Measurements from ENCODE around the gene MGST2. TPM values are rescaled to one million over a fixed set of nuclear protein-coding genes. Genes with fewer than 3 reads are reported as not detected.

MGST2 gene
- total and polyA plus RNA-seq, 10 of the 15 experiments (the other 5 are each of a cell fraction or from before 2014, with no cell fraction given): 19.0 to 50.1 (median 30.6) TPM

GRCh38 chr4:139753686-139754085 lies 88.1 kb downstream of the MGST2 start:
- no TSS peak for BruUV-seq (replicated peaks)
- POLR2A ChIA-PET: no interaction called here
- CTCF ChIA-PET: no interaction called here
- Histone ChIP-seq H3K4me3 (no peak overlapping the region), H3K9me3 (replicated peaks; ENCODE audit: control insufficient read depth, insufficient read depth, low read length) (no peaks in the 10 kb centered on the region), H2AFZ (ENCODE audit: control insufficient read depth, low read depth, low read length) (no peak overlapping the region), H4K20me1 (ENCODE audit: control insufficient read depth, insufficient read depth) (no peaks in the 10 kb centered on the region), H3K9ac (ENCODE audit: control insufficient read depth, insufficient read depth, low read length) (no peak overlapping the region), H3K4me1 (ENCODE audit: control insufficient read depth, insufficient read depth, low read length) (no peaks in the 10 kb centered on the region), H3K79me2 (ENCODE audit: control insufficient read depth, insufficient read depth, low read length) (no peaks in the 10 kb centered on the region), H3K36me3 (ENCODE audit: control insufficient read depth in 2 of 2, insufficient read depth in 2 of 2, low read length in 1 of 2) (no peaks in the 10 kb centered on the region), H3K27me3 (replicated peaks in 1 of 2; ENCODE audit: control insufficient read depth in 2 of 2, insufficient read depth in 2 of 2, low read length in 1 of 2) (peaks cover 0 to 3% of the 10 kb centered on the region in 2 experiments; a peak in 2 of 4 replicates), H3K4me2 (ENCODE audit: control insufficient read depth, insufficient read depth) (no peak overlapping the region), H3K27ac (ENCODE audit: control insufficient read depth, insufficient read depth) (no peak overlapping the region)
- FAIRE-seq (no peak), ATAC-seq (no peak), DNase-seq (ENCODE audit: low read depth, low spot score) (no peak)
- intact Hi-C loops (cut with micrococcal nuclease; ENCODE audit: unreplicated experiment): no loop called here
- TF ChIP-seq E2F4 (IDR thresholded peaks at IDR 0.05; ENCODE audit: low read depth, low read length): no peak
- WGBS (ENCODE audit: insufficient coverage, insufficient replicate concordance, low lambda C conversion rate, missing lambda C conversion rate): 43% methylated on average over 3 of the region's 3 CpGs
- RAD21 ChIA-PET (ENCODE audit: unreplicated experiment): no interaction called here
- in situ Hi-C loops (cut with MboI): no loop called here
- SMC1A ChIA-PET (ENCODE audit: uncharacterized antibody, unreplicated experiment): no interaction called here

Other genes starting within 250 kb of the MGST2 start
- gene RAB33B, start 211.7 kb upstream of the MGST2 start, total RNA-seq (2014; rRNA removed): 7.8 and 9.0 TPM in 2 replicates
- gene RAB33B, start 211.7 kb upstream of the MGST2 start, total RNA-seq (2014; rRNA removed; fragmentation: Illumina TruSeq; extraction: Trizol): 7.5 and 7.8 TPM in 2 replicates
- 6.0 and 6.1 TPM in 2 replicates for gene RAB33B, start 211.7 kb upstream of the MGST2 start, total RNA-seq (2021)
- 8.5 and 12.6 TPM in 2 replicates for gene RAB33B, start 211.7 kb upstream of the MGST2 start, polyA plus RNA-seq (2011; rRNA removed)
- gene RAB33B, start 211.7 kb upstream of the MGST2 start, polyA plus RNA-seq (2014; fragmentation: Illumina TruSeq; extraction: Trizol): 5.9 and 6.2 TPM in 2 replicates
- 10 to 100 TPM in 1 of 2 experiments, 1 to 10 TPM in 1; 3.2 to 10.7 TPM for gene RAB33B, start 211.7 kb upstream of the MGST2 start, polyA plus RNA-seq (2014; fragmentation: Nextera tagmentation; extraction: Ambion mirVana)
- 4.3 and 5.0 TPM in 2 replicates for gene RAB33B, start 211.7 kb upstream of the MGST2 start, polyA plus RNA-seq (2014; rRNA removed)
- 1 to 10 TPM; 7.2 to 7.9 TPM for gene RAB33B, start 211.7 kb upstream of the MGST2 start, polyA plus RNA-seq (2016; fragmentation: Nextera tagmentation; extraction: Ambion mirVana)
- gene SETD7, start 109.6 kb upstream of the MGST2 start, total RNA-seq (2014; rRNA removed): 0.34 and 0.82 TPM in 2 replicates
- gene SETD7, start 109.6 kb upstream of the MGST2 start, total RNA-seq (2014; rRNA removed; fragmentation: Illumina TruSeq; extraction: Trizol): 0.51 and 0.58 TPM in 2 replicates
- gene SETD7, start 109.6 kb upstream of the MGST2 start, total RNA-seq (2021): 0.35 and 0.59 TPM in 2 replicates
- gene SETD7, start 109.6 kb upstream of the MGST2 start, polyA plus RNA-seq (2011; rRNA removed): 0.05 and 0.09 TPM in 2 replicates
- 0.51 and 0.70 TPM in 2 replicates for gene SETD7, start 109.6 kb upstream of the MGST2 start, polyA plus RNA-seq (2014; fragmentation: Illumina TruSeq; extraction: Trizol)
- gene SETD7, start 109.6 kb upstream of the MGST2 start, polyA plus RNA-seq (2014; fragmentation: Nextera tagmentation; extraction: Ambion mirVana): under 1 TPM; 0.03 to 0.16 TPM
- gene SETD7, start 109.6 kb upstream of the MGST2 start, polyA plus RNA-seq (2014; rRNA removed): 0.36 and 0.57 TPM in 2 replicates
- under 1 TPM; 0.67 to 0.82 TPM for gene SETD7, start 109.6 kb upstream of the MGST2 start, polyA plus RNA-seq (2016; fragmentation: Nextera tagmentation; extraction: Ambion mirVana)